HG02678 (cell line): ENCODE results near the gene GET4.
"Not testable (repeated sequence)": the region's sequence is repeated elsewhere in the genome, so short reads cannot be mapped to it uniquely, and the experiment has no call there.

Experiments used
- ATAC-seq: cut with Tn5 transposase; IDR thresholded peaks from one replicate; pipeline ENCODE4 v1.9.1; 2021; ENCODE audit warnings: mild to moderate bottlenecking, moderate library complexity; ENCODE audit not compliant: unreplicated experiment

GET4 gene

GRCh38 chr7:868189-868486 is 8.2 kb upstream of the GET4 start:
- no peak for ATAC-seq

- no peak for ATAC-seq
Observed at GRCh38 chr7:869348-869747, 7.0 kb upstream of the GET4 start.

GRCh38 chr7:871900-872537 is 4.3 kb upstream of the GET4 start:
- ATAC-seq, result no peak

GRCh38 chr7:872685-873084 is 3.7 kb upstream of the GET4 start:
- not testable (repeated sequence) for ATAC-seq

- ATAC-seq, result no peak
Observed at GRCh38 chr7:873367-874002, 2.9 kb upstream of the GET4 start.

- no peak for ATAC-seq
Observed at GRCh38 chr7:874031-874749, 2.2 kb upstream of the GET4 start.

- no peak for ATAC-seq
Observed at GRCh38 chr7:875051-875450, 1.3 kb upstream of the GET4 start.

- ATAC-seq, result no peak
Observed at GRCh38 chr7:875476-876076, 778 bp upstream of the GET4 start.

GRCh38 chr7:876972-877311 is 588 bp downstream of the GET4 start:
- no peak for ATAC-seq

- no peak for ATAC-seq
Observed at GRCh38 chr7:877312-878232, 1.2 kb downstream of the GET4 start.

- no peak for ATAC-seq
Observed at GRCh38 chr7:879093-879492, 2.7 kb downstream of the GET4 start.

- ATAC-seq, result no peak
Observed at GRCh38 chr7:879706-880105, 3.4 kb downstream of the GET4 start.

GRCh38 chr7:880450-880849 is 4.1 kb downstream of the GET4 start:
- ATAC-seq, result no peak

GRCh38 chr7:881441-882234 is 5.3 kb downstream of the GET4 start:
- ATAC-seq, result no peak

GRCh38 chr7:882336-883035 is 6.1 kb downstream of the GET4 start:
- no peak for ATAC-seq

- no peak for ATAC-seq
Observed at GRCh38 chr7:883055-884021, 7.0 kb downstream of the GET4 start.

- no peak for ATAC-seq
Observed at GRCh38 chr7:884191-885003, 8.0 kb downstream of the GET4 start.
